Endodermal cell (in vitro differentiated cells): ENCODE measurements around the gene IGSF21. TPM values are rescaled to one million over a fixed set of nuclear protein-coding genes. Genes with fewer than 3 reads are reported as not detected.

Experiments used
- DNase-seq: peaks from one replicate; pipeline ENCODE4 v3.0.0-alpha.2; 2017
- H3K27ac ChIP-seq: 2 replicates; pipeline ENCODE4 v1.5.1; 2013; ENCODE audit warnings: mild to moderate bottlenecking, low read depth, low read length, moderate library complexity
- H3K27me3 ChIP-seq: 2 replicates; pipeline ENCODE4 v1.6.1; 2013; ENCODE audit warnings: mild to moderate bottlenecking, low read length, moderate library complexity; ENCODE audit not compliant: insufficient read depth, control insufficient read depth, poor library complexity, severe bottlenecking
- H3K36me3 ChIP-seq: 2 replicates; pipeline ENCODE4 v1.7.0; 2013; ENCODE audit warnings: mild to moderate bottlenecking, low read length, moderate library complexity; ENCODE audit not compliant: control insufficient read depth, insufficient read depth
- H3K4me1 ChIP-seq: one replicate; pipeline ENCODE4 v1.7.0; 2013; ENCODE audit warnings: low read length; ENCODE audit not compliant: control insufficient read depth, insufficient read depth
- H3K4me3 ChIP-seq: 2 replicates; pipeline ENCODE4 v1.5.1; 2013; ENCODE audit warnings: mild to moderate bottlenecking, low read length, moderate library complexity
- H3K9ac ChIP-seq: 2 replicates; pipeline ENCODE4 v1.6.1; 2013; ENCODE audit warnings: mild to moderate bottlenecking, low read length, moderate library complexity; ENCODE audit not compliant: poor library complexity, severe bottlenecking; ENCODE audit errors: extremely low read depth
- H3K9me3 ChIP-seq: 2 replicates; pipeline ENCODE4 v1.6.1; 2013; ENCODE audit warnings: mild to moderate bottlenecking, low read length, moderate library complexity; ENCODE audit not compliant: control insufficient read depth
- H3K27ac Mint-ChIP-seq: 2 replicates; pipeline ENCODE4 v1.8.0; 2020; ENCODE audit warnings: mixed read lengths
- H3K27me3 Mint-ChIP-seq: 2 replicates; pipeline ENCODE4 v1.8.0; 2021; ENCODE audit warnings: mild to moderate bottlenecking, mixed read lengths; ENCODE audit not compliant: insufficient read depth
- H3K36me3 Mint-ChIP-seq: 2 replicates; pipeline ENCODE4 v1.8.0; 2020; ENCODE audit warnings: low read depth, mixed read lengths
- H3K4me1 Mint-ChIP-seq: 2 replicates; pipeline ENCODE4 v1.8.0; 2020; ENCODE audit warnings: mixed read lengths
- H3K4me3 Mint-ChIP-seq: 2 replicates; pipeline ENCODE4 v1.8.0; 2020; ENCODE audit warnings: mild to moderate bottlenecking, moderate library complexity, mixed read lengths
- H3K9me3 Mint-ChIP-seq: 2 replicates; pipeline ENCODE4 v1.8.0; 2020; ENCODE audit warnings: mild to moderate bottlenecking, mixed read lengths
- WGBS, 2 experiments: methylation state at CpG; one replicate each; pipeline versions ENCODE4 v1.1.5 to v1.1.7; 2013; ENCODE audit warnings: missing lambda C conversion rate in 2 of 2, mixed read lengths in 1 of 2; ENCODE audit not compliant: insufficient coverage in 1 of 2, insufficient read length in 1 of 2; 5-methylcytosine and 5-hydroxymethylcytosine counted together
- total RNA-seq, 2 donors: library from RNA; stranded (reverse); fragmentation: NEBNext Ultra II Directional in 1 of 2; extraction: Animal tissue kit (Norgen Biotek cat#: 25700) in 1 of 2; gene quantifications; 2 replicates in 1 of 2; 3 replicates in 1 of 2; pipeline ENCODE4 v1.2.1, GENCODE V29; 2021
- TF ChIP-seq, protein P1 (sequence below): fragments of 200-600 bp; sonication (generic); conservative IDR thresholded peaks from 2 replicates; pipeline ENCODE4 v1.5.0; 2021; ENCODE audit warnings: antibody characterized with exemption, mild to moderate bottlenecking

IGSF21 gene
- total RNA-seq, 2 donors from 2014 or later, result 1.3 to 1.7 TPM

GRCh38 chr1:18238190-18238589, 130.6 kb downstream of the IGSF21 start:
- Mint-ChIP-seq H3K4me1 (peaks cover 30% of the 10 kb centered on the region), H3K27ac (no peak overlapping the region), H3K36me3 (no peaks in the 10 kb centered on the region), H3K4me3 (no peak overlapping the region), H3K9me3 (no peaks in the 10 kb centered on the region), H3K27me3 (peaks cover 12% of the 10 kb centered on the region)
- Histone ChIP-seq H3K4me3 (no peak overlapping the region), H3K27ac (no peak overlapping the region), H3K9me3 (no peaks in the 10 kb centered on the region), H3K27me3 (peaks cover 14% of the 10 kb centered on the region), H3K9ac (no peak overlapping the region), H3K36me3 (no peaks in the 10 kb centered on the region), H3K4me1 (peaks cover 16% of the 10 kb centered on the region)
- 84 to 90% methylated on average over 5 of the region's 5 CpGs for WGBS, 2 experiments
- TF ChIP-seq, protein P1, sequence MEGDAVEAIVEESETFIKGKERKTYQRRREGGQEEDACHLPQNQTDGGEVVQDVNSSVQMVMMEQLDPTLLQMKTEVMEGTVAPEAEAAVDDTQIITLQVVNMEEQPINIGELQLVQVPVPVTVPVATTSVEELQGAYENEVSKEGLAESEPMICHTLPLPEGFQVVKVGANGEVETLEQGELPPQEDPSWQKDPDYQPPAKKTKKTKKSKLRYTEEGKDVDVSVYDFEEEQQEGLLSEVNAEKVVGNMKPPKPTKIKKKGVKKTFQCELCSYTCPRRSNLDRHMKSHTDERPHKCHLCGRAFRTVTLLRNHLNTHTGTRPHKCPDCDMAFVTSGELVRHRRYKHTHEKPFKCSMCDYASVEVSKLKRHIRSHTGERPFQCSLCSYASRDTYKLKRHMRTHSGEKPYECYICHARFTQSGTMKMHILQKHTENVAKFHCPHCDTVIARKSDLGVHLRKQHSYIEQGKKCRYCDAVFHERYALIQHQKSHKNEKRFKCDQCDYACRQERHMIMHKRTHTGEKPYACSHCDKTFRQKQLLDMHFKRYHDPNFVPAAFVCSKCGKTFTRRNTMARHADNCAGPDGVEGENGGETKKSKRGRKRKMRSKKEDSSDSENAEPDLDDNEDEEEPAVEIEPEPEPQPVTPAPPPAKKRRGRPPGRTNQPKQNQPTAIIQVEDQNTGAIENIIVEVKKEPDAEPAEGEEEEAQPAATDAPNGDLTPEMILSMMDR, result no peak
- DNase-seq, result no peak

GRCh38 chr1:18239671-18240070, 132.1 kb downstream of the IGSF21 start:
- Mint-ChIP-seq H3K9me3 (no peaks in the 10 kb centered on the region), H3K27ac (no peak overlapping the region), H3K4me1 (peaks cover 25% of the 10 kb centered on the region), H3K4me3 (no peak overlapping the region), H3K36me3 (no peaks in the 10 kb centered on the region), H3K27me3 (peaks cover 20% of the 10 kb centered on the region)
- H3K27ac ChIP-seq, result no peak overlapping the region
- DNase-seq, result no peak
- H3K9ac ChIP-seq, result no peak overlapping the region
- peaks cover 14% of the 10 kb centered on the region for H3K27me3 ChIP-seq
- H3K4me3 ChIP-seq, result no peak overlapping the region
- no peaks in the 10 kb centered on the region for H3K9me3 ChIP-seq
- H3K36me3 ChIP-seq, result no peaks in the 10 kb centered on the region
- TF ChIP-seq, protein P1, result no peak
- H3K4me1 ChIP-seq, result peaks cover 8% of the 10 kb centered on the region
- 88 to 90% methylated on average over 2 to 4 of the region's 4 CpGs for WGBS, 2 experiments

GRCh38 chr1:18240906-18241305, 133.3 kb downstream of the IGSF21 start:
- DNase-seq, result no peak
- Histone ChIP-seq H3K4me3 (no peak overlapping the region), H3K9ac (no peak overlapping the region), H3K27me3 (peaks cover 14% of the 10 kb centered on the region), H3K36me3 (no peaks in the 10 kb centered on the region), H3K27ac (no peak overlapping the region), H3K9me3 (no peaks in the 10 kb centered on the region), H3K4me1 (peaks cover 3% of the 10 kb centered on the region)
- H3K4me3 Mint-ChIP-seq, result no peak overlapping the region
- no peak overlapping the region for H3K27ac Mint-ChIP-seq
- H3K36me3 Mint-ChIP-seq, result no peaks in the 10 kb centered on the region
- H3K9me3 Mint-ChIP-seq, result no peaks in the 10 kb centered on the region
- H3K4me1 Mint-ChIP-seq, result peaks cover 17% of the 10 kb centered on the region
- TF ChIP-seq, protein P1, result no peak
- peaks cover 20% of the 10 kb centered on the region for H3K27me3 Mint-ChIP-seq
- 60% methylated on average over 1 of the region's 1 CpG; no CpG with 5 or more reads in 1 of the 2 experiments for WGBS, 2 experiments
